Neural progenitor cell (in vitro differentiated cells): ENCODE measurements around the gene HYLS1.

Source experiments
- EZH2 ChIP-seq: fragments of 200-600 bp; sonication (generic); IDR thresholded peaks from 2 replicates; pipeline ENCODE4 v1.6.1; 2017; ENCODE audit warnings: antibody characterized with exemption, mild to moderate bottlenecking, moderate library complexity
- EZH2phosphoT487 ChIP-seq: fragments of 200-600 bp; sonication (generic); IDR thresholded peaks from 2 replicates; pipeline ENCODE4 v1.6.1; 2017; ENCODE audit warnings: antibody characterized with exemption
- TF ChIP-seq, protein P1 (sequence below): fragments of 200-600 bp; sonication (generic); IDR thresholded peaks from 2 replicates; pipeline ENCODE4 v1.5.1; 2017; ENCODE audit warnings: antibody characterized with exemption, mild to moderate bottlenecking

DNA sequence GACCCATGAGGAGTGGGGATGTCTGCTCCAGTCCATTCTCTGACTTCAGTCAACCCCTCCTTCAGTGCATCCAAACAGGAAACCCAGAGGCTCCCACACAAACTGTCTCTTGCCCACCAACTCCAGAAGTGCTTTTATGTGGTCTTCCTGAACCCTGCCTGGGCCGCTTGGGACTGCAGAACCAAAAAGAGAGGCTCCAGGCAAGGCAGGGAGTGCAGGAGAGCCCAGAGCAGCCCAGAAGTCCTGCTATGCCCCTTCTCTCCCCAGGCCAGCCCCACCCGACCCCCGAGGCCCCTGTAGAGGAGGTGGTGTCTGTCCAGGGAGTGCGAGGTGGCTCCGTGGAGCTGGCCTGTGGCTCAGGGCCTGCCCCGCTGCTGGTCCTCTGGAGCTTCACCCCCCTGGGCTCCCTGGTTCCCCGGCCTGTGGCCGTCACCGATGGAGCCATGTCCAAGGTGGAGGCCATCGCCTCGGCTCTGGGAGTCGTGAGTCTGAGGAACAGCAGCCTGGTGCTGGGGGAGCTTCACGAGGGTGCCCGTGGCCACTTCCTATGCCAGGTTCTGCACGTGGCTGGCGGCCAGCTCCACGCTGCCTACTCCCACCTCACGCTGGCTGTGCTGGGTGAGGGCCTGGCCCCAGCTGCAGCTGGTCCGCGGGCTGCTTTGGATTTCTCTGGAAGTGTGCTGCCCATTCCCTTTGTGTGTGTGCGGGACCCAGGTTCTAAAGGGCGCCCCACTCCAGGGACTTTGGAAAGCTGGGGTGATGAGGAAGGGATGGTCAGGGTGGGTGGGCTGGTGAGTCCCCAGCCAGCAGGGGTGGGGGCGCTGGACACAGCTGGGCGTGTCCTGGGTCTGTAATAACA, 60.2 kb downstream of the HYLS1 start:
- TF ChIP-seq, protein P1, sequence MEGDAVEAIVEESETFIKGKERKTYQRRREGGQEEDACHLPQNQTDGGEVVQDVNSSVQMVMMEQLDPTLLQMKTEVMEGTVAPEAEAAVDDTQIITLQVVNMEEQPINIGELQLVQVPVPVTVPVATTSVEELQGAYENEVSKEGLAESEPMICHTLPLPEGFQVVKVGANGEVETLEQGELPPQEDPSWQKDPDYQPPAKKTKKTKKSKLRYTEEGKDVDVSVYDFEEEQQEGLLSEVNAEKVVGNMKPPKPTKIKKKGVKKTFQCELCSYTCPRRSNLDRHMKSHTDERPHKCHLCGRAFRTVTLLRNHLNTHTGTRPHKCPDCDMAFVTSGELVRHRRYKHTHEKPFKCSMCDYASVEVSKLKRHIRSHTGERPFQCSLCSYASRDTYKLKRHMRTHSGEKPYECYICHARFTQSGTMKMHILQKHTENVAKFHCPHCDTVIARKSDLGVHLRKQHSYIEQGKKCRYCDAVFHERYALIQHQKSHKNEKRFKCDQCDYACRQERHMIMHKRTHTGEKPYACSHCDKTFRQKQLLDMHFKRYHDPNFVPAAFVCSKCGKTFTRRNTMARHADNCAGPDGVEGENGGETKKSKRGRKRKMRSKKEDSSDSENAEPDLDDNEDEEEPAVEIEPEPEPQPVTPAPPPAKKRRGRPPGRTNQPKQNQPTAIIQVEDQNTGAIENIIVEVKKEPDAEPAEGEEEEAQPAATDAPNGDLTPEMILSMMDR: no peak
- no peak for TF ChIP-seq EZH2
- TF ChIP-seq EZH2phosphoT487: no peak
